HG02943 (cell line): ENCODE results near the gene VSTM2A.
"Not testable (repeated sequence)": the region's sequence is repeated elsewhere in the genome, so short reads cannot be mapped to it uniquely, and the experiment has no call there.

Source experiments
- ATAC-seq: cut with Tn5 transposase; IDR thresholded peaks from one replicate; pipeline ENCODE4 v1.9.1; 2021; ENCODE audit warnings: mild to moderate bottlenecking, low read depth, moderate library complexity; ENCODE audit not compliant: unreplicated experiment

VSTM2A gene

GRCh38 chr7:54541669-54542625 is at the start of gene VSTM2A:
Gene VSTM2A, plus strand, starts transcription at chr7:54542375. Its CDS starts 356 bp downstream, at chr7:54542731.
- no peak for ATAC-seq

- ATAC-seq, result not testable (repeated sequence)
These were observed 37.6 kb upstream of the VSTM2A start for GRCh38 chr7:54504531-54504930.

- ATAC-seq, result no peak
These were observed 12.6 kb upstream of the VSTM2A start for GRCh38 chr7:54529568-54529967.

GRCh38 chr7:54538122-54538521 is 4.1 kb upstream of the VSTM2A start:
- no peak for ATAC-seq

- no peak for ATAC-seq
These were observed 895 bp downstream of the VSTM2A start for GRCh38 chr7:54543051-54543488.

- ATAC-seq, result no peak
These were observed 2.0 kb downstream of the VSTM2A start for GRCh38 chr7:54544149-54544526.

GRCh38 chr7:54544527-54545240 is 2.5 kb downstream of the VSTM2A start:
- no peak for ATAC-seq

GRCh38 chr7:54545241-54545563 is 3.0 kb downstream of the VSTM2A start:
- ATAC-seq, result no peak

GRCh38 chr7:54546081-54546985 is 4.2 kb downstream of the VSTM2A start:
- no peak for ATAC-seq

GRCh38 chr7:54546986-54547314 is 4.8 kb downstream of the VSTM2A start:
- ATAC-seq, result no peak

GRCh38 chr7:54550471-54550870 is 8.3 kb downstream of the VSTM2A start:
- no peak for ATAC-seq

GRCh38 chr7:54556121-54556520 is 13.9 kb downstream of the VSTM2A start:
- no peak for ATAC-seq

- ATAC-seq, result no peak
These were observed 17.2 kb downstream of the VSTM2A start for GRCh38 chr7:54559401-54559800.

GRCh38 chr7:54560198-54560597 is 18.0 kb downstream of the VSTM2A start:
- no peak for ATAC-seq

- ATAC-seq, result no peak
These were observed 18.5 kb downstream of the VSTM2A start for GRCh38 chr7:54560723-54561122.

- ATAC-seq, result no peak
These were observed 21.2 kb downstream of the VSTM2A start for GRCh38 chr7:54563329-54563916.

GRCh38 chr7:54565432-54565831 is 23.3 kb downstream of the VSTM2A start:
- ATAC-seq, result no peak

- no peak for ATAC-seq
These were observed 39.3 kb downstream of the VSTM2A start for GRCh38 chr7:54581511-54581910.

GRCh38 chr7:54591404-54592386 is 49.5 kb downstream of the VSTM2A start:
- ATAC-seq, result no peak
